Kidney (tissue), 14 donors: ENCODE results near the gene SARNP. TPM values are rescaled to one million over a fixed set of nuclear protein-coding genes. Genes with fewer than 3 reads are reported as not detected.

Source experiments
- DNase-seq, 5 donors: peaks; one replicate each; pipeline ENCODE4 v3.0.0-alpha.2; 2013 to 2020
- FAIRE-seq: peaks from 2 replicates; lab custom pipeline; 2012; peaks lifted over from hg19 to GRCh38; lab: Jason Lieb, UNC
- H3K27ac ChIP-seq, 2 donors: one replicate each; pipeline ENCODE4 v1.7.0; 2013; ENCODE audit warnings: low read depth in 2 of 2, low read length in 2 of 2, inconsistent platforms in 1 of 2
- H3K27me3 ChIP-seq: one replicate; pipeline ENCODE4 v1.7.1; 2013; ENCODE audit warnings: low read length, inconsistent platforms; ENCODE audit not compliant: control insufficient read depth, insufficient read depth
- H3K36me3 ChIP-seq, 3 donors: one replicate each; pipeline versions ENCODE4 v1.7.0 to v1.7.1; 2013; ENCODE audit warnings: low read length in 3 of 3, control low read depth in 1 of 3, inconsistent platforms in 1 of 3; ENCODE audit not compliant: insufficient read depth in 3 of 3, control insufficient read depth in 2 of 3
- H3K4me1 ChIP-seq, 3 donors: one replicate each; pipeline versions ENCODE4 v1.7.0 to v1.7.1; 2013; ENCODE audit warnings: low read length in 3 of 3, inconsistent platforms in 1 of 3, low read depth in 1 of 3; ENCODE audit not compliant: control insufficient read depth in 2 of 3, insufficient read depth in 2 of 3
- H3K4me3 ChIP-seq, 3 donors: one replicate each; pipeline versions ENCODE4 v1.7.0 to v1.8.1; 2013; ENCODE audit warnings: low read length in 3 of 3, control low read depth in 1 of 3, inconsistent platforms in 1 of 3
- H3K9ac ChIP-seq, 3 donors: one replicate each; pipeline versions ENCODE4 v1.7.0 to v1.7.1; 2013; ENCODE audit warnings: low read length in 3 of 3, control low read depth in 1 of 3, inconsistent platforms in 1 of 3
- H3K9me3 ChIP-seq, 3 donors: one replicate each; pipeline versions ENCODE4 v1.7.0 to v1.7.1; 2013; ENCODE audit warnings: low read length in 3 of 3, control low read depth in 1 of 3, inconsistent platforms in 1 of 3; ENCODE audit not compliant: control insufficient read depth in 2 of 3, insufficient read depth in 1 of 3
- CTCF ChIP-seq: IDR thresholded peaks from 3 replicates; pipeline ENCODE4 v1.5.1; 2012; ENCODE audit warnings: mild to moderate bottlenecking, moderate library complexity, borderline replicate concordance; ENCODE audit not compliant: insufficient read depth; ENCODE audit errors: extremely low read depth
- intact Hi-C: fragments of 100-400 bp; cut with DNase I; formaldehyde crosslinking; loops from one replicate; pipeline ENCODE4 v1.11.1; 2022
- polyA plus RNA-seq: library from polyadenylated mRNA; stranded (reverse); fragments of 350-450 nt; fragmentation: Illumina TruSeq; extraction: RNeasy Lipid Tissue Mini Kit (QIAGEN cat#74804); gene quantifications from one replicate; pipeline ENCODE4 v1.2.3, GENCODE V29; 2014; ENCODE audit warnings: low read depth, low replicate concordance; ENCODE audit not compliant: insufficient read depth
- total RNA-seq: library from RNA; stranded (reverse); fragmentation: NEBNext Ultra II Directional; extraction: Animal tissue kit (Norgen Biotek cat#: 25700); gene quantifications from one replicate; pipeline ENCODE4 v1.2.1, GENCODE V29; 2021
- donor health status: control.
- donor health status: control.
- donor health status: control.
- donor health status: control.
- donor health status: control.
- donor health status: DM: yes; HTN: yes; CAD: no.
- donor health status: Normal renal cell carcinoma (clear cell type).

SARNP gene
- total and polyA plus RNA-seq, 2 donors from 2014 or later, result 51.1 to 109 TPM

GRCh38 chr12:55812088-55812487 is 5.4 kb downstream of the SARNP start:
- no peaks in the 10 kb centered on the region for H3K27me3 ChIP-seq
- intact Hi-C loops, result no loop called here
- no peaks in the 10 kb centered on the region for H3K9me3 ChIP-seq
- no peak overlapping the region for H3K4me3 ChIP-seq
- no peak overlapping the region for H3K9ac ChIP-seq
- H3K36me3 ChIP-seq, result peaks cover 0 to 11% (median 3%) of the 10 kb centered on the region in 3 donors
- TF ChIP-seq CTCF, result no peak
- H3K4me1 ChIP-seq, result peaks cover 0 to 7% (median 6%) of the 10 kb centered on the region in 3 donors
- no peak overlapping the region for H3K27ac ChIP-seq
- no peak for DNase-seq
- FAIRE-seq, result no peak

- peaks cover 0 to 13% (median 3%) of the 10 kb centered on the region in 3 donors for H3K36me3 ChIP-seq
- DNase-seq (no peak), FAIRE-seq (no peak)
- no peaks in the 10 kb centered on the region for H3K27me3 ChIP-seq
- no peaks in the 10 kb centered on the region for H3K9me3 ChIP-seq
- TF ChIP-seq CTCF, result no peak
- peaks cover 0 to 5% (median 5%) of the 10 kb centered on the region in 3 donors for H3K4me1 ChIP-seq
- H3K27ac ChIP-seq, result no peak overlapping the region
- intact Hi-C loops, result no loop called here
- no peak overlapping the region for H3K9ac ChIP-seq
- no peak overlapping the region for H3K4me3 ChIP-seq
Measured at GRCh38 chr12:55809274-55809673, 8.2 kb downstream of the SARNP start.

- Histone ChIP-seq H3K36me3 (peaks cover 0 to 17% (median 6%) of the 10 kb centered on the region in 3 donors), H3K4me1 (peaks cover 0 to 2% (median 0%) of the 10 kb centered on the region in 3 donors), H3K4me3 (no peak overlapping the region), H3K27ac (no peak overlapping the region), H3K27me3 (no peaks in the 10 kb centered on the region), H3K9ac (no peak overlapping the region), H3K9me3 (no peaks in the 10 kb centered on the region)
- no peak for DNase-seq
- no peak for FAIRE-seq
- intact Hi-C loops, result no loop called here
- TF ChIP-seq CTCF, result no peak
Measured at GRCh38 chr12:55806982-55807381, 10.5 kb downstream of the SARNP start.

DNA sequence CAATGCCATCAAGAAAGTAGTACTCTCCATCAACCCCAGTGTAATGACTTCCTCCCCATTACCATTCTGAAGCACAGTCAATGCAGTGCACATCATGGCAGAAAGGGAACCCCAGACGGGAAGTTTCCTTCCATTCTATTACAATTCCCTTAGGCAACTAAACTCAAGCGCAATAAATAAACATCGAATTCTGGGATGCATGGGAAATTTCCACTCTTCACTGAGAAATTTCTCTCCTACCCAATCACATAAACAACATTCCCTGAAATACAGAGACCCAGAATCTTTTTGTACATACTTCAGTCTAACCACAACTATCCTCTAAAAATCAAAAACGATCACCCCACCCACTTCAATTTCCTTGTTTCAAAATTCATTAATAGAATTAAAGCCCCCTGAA is 20.0 kb downstream of the SARNP start:
- FAIRE-seq, result no peak
- intact Hi-C loops, result loop anchor here (10.0 kb wide), 1 partner anchor 53 kb away; the partner anchor contains the start of gene GDF11
- Histone ChIP-seq H3K9ac (no peak overlapping the region), H3K27me3 (no peaks in the 10 kb centered on the region), H3K9me3 (no peaks in the 10 kb centered on the region), H3K4me1 (no peaks in the 10 kb centered on the region), H3K4me3 (no peak overlapping the region), H3K27ac (no peak overlapping the region), H3K36me3 (peaks cover 9 to 60% (median 13%) of the 10 kb centered on the region in 3 donors)
- DNase-seq, result peak in 1 of 5 donors; percentile 15
- TF ChIP-seq CTCF, result no peak
